Liver (tissue), 3 donors: Measurements from ENCODE around the gene CDC37.

Experiments used
- CTCF ChIP-seq: fragments of 150-350 bp; IDR thresholded peaks from 2 replicates; pipeline ENCODE4 v1.5.1; 2017; ENCODE audit warnings: improper control_type of control experiment, low read depth, low read length; ENCODE audit not compliant: missing input control
- EGR1 ChIP-seq, 2 donors: IDR thresholded peaks; 2 replicates each; pipeline ENCODE4 v1.6.1; 2016 to 2018; ENCODE audit warnings: antibody characterized with exemption in 2 of 2, low read depth in 2 of 2
- GABPA ChIP-seq, 2 donors: IDR thresholded peaks in 1 of 2; conservative IDR thresholded peaks in 1 of 2; 2 replicates each; pipeline ENCODE4 v1.6.1; 2016; ENCODE audit warnings: antibody characterized with exemption in 2 of 2, mild to moderate bottlenecking in 1 of 2, moderate library complexity in 1 of 2
- MAX ChIP-seq: IDR thresholded peaks from 2 replicates; pipeline ENCODE4 v1.6.1; 2016; ENCODE audit warnings: antibody characterized with exemption
- RAD21 ChIP-seq, 2 donors: IDR thresholded peaks; 2 replicates each; pipeline ENCODE4 v1.6.1; 2016; ENCODE audit warnings: antibody characterized with exemption in 2 of 2, mild to moderate bottlenecking in 2 of 2
- REST ChIP-seq: IDR thresholded peaks from 2 replicates; pipeline ENCODE4 v1.6.1; 2016; ENCODE audit warnings: antibody characterized with exemption, mild to moderate bottlenecking
- SP1 ChIP-seq: IDR thresholded peaks from 2 replicates; pipeline ENCODE4 v1.6.1; 2018; ENCODE audit warnings: antibody characterized with exemption, mild to moderate bottlenecking
- donor health status: healthy.
- donor health status: healthy.

GRCh38 chr19:10442698-10443097 lies 39.4 kb upstream of the CDC37 start:
- TF ChIP-seq CTCF, result no peak
- TF ChIP-seq RAD21 (IDR thresholded peaks at IDR 0.05), result no peak
- TF ChIP-seq REST, result no peak
- no peak for TF ChIP-seq EGR1 (IDR thresholded peaks at IDR 0.05; ENCODE audit: low read depth in 2 of 2)
- no peak for TF ChIP-seq MAX
- no peak for TF ChIP-seq GABPA (IDR thresholded peaks at IDR 0.05 in 1 of 2, conservative IDR thresholded peaks at IDR 0.05 in 1 of 2)
- no peak for TF ChIP-seq SP1
